PC-3 (cell line): ENCODE results near the gene TUBGCP6.
"Not testable (repeated sequence)": the region's sequence is repeated elsewhere in the genome, so short reads cannot be mapped to it uniquely, and the experiment has no call there.

Source experiments
- CTCF ChIP-seq: fragments of 300-600 bp; sonication (generic); conservative IDR thresholded peaks from 2 replicates; pipeline ENCODE4 v1.5.1; 2017; ENCODE audit warnings: antibody characterized with exemption, low read depth, mild to moderate bottlenecking, low read length
- EZH2 ChIP-seq: fragments of 300-600 bp; sonication (generic); IDR thresholded peaks from one replicate; pipeline ENCODE4 v1.6.1; 2017; ENCODE audit warnings: antibody characterized with exemption, mild to moderate bottlenecking, low read length; ENCODE audit not compliant: unreplicated experiment
- EZH2phosphoT487 ChIP-seq: fragments of 300-600 bp; sonication (generic); IDR thresholded peaks from 2 replicates; pipeline ENCODE4 v1.6.1; 2018; ENCODE audit warnings: mild to moderate bottlenecking, antibody characterized with exemption, low read length, borderline replicate concordance

DNA sequence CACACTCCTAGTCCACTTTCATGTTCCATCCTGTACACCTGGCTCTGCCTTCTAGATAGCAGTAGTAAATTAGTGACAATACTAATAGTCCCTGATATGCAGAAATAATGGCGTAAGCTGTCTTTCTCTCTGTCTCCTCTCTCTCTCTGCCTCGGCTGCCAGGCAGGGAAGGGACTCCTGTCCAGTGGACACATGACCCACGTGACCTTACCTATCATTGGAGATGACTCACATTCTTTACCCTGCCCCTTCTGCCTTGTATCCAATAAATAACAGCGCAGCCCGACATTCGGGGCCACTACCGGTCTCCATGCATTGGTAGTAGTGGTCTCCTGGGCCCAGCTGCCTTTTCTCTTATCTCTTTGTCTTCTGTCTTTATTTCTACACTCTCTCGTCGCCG is 29.0 kb upstream of the TUBGCP6 start:
- TF ChIP-seq CTCF, EZH2, EZH2phosphoT487: not testable (repeated sequence)
